HCT116 (cell line): ENCODE measurements around the gene IL36RN. TPM values are rescaled to one million over a fixed set of nuclear protein-coding genes. Genes with fewer than 3 reads are reported as not detected.

Source experiments
- POLR2A ChIP-seq: IDR thresholded peaks from 2 replicates; pipeline ENCODE4 v1.7.0; 2011; ENCODE audit warnings: borderline replicate concordance; ENCODE audit not compliant: insufficient read depth, insufficient read length; ENCODE audit errors: extremely low read depth
- RAD21 ChIP-seq: IDR thresholded peaks from 2 replicates; pipeline ENCODE4 v1.6.1; 2012; ENCODE audit warnings: low read depth, mild to moderate bottlenecking
- TCF7L2 ChIP-seq: IDR thresholded peaks from 2 replicates; pipeline ENCODE4 v1.7.0; 2011; ENCODE audit warnings: borderline replicate concordance, inconsistent platforms; ENCODE audit not compliant: insufficient read depth, insufficient read length; ENCODE audit errors: extremely low read depth
- total RNA-seq: library from RNA; stranded (reverse); gene quantifications from one replicate; pipeline ENCODE4 v1.2.1, GENCODE V29; 2021; ENCODE audit not compliant: unreplicated experiment
- TF ChIP-seq, protein P1 (sequence below): IDR thresholded peaks from 2 replicates; pipeline ENCODE4 v1.6.1; 2011; ENCODE audit warnings: mild to moderate bottlenecking, low read length, moderate library complexity; ENCODE audit not compliant: insufficient replicate concordance; ENCODE audit errors: extremely low read depth
- TF ChIP-seq, protein P2 (sequence below): IDR thresholded peaks from 2 replicates; pipeline ENCODE4 v1.6.1; 2012; ENCODE audit warnings: low read depth

IL36RN gene
- total RNA-seq, 1 experiment from 2014 or later, result not detected

DNA sequence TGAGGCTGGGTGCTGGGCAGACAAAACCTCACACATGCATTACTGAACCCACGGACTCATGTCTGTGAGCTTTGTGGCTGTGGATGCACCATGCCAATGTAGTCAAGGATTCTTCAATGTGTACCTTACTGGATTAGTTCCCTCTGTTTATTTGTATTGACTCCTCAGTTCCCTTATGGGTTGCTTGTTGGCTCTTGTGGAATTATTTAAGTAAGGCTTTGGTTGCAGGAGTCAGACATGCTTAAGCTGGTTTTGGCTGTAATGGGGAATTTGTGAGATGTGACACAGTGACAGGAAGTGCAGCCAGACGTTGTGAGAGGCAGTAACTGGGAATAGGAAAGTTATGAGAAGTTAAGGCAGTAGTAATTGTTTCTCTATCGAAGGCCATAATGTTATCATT, 54.8 kb downstream of the IL36RN start (continued):
- TF ChIP-seq, protein P1, sequence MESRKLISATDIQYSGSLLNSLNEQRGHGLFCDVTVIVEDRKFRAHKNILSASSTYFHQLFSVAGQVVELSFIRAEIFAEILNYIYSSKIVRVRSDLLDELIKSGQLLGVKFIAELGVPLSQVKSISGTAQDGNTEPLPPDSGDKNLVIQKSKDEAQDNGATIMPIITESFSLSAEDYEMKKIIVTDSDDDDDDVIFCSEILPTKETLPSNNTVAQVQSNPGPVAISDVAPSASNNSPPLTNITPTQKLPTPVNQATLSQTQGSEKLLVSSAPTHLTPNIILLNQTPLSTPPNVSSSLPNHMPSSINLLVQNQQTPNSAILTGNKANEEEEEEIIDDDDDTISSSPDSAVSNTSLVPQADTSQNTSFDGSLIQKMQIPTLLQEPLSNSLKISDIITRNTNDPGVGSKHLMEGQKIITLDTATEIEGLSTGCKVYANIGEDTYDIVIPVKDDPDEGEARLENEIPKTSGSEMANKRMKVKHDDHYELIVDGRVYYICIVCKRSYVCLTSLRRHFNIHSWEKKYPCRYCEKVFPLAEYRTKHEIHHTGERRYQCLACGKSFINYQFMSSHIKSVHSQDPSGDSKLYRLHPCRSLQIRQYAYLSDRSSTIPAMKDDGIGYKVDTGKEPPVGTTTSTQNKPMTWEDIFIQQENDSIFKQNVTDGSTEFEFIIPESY, result no peak
- TF ChIP-seq POLR2A (no peak), RAD21 (no peak), TCF7L2 (no peak)
- TF ChIP-seq, protein P2, sequence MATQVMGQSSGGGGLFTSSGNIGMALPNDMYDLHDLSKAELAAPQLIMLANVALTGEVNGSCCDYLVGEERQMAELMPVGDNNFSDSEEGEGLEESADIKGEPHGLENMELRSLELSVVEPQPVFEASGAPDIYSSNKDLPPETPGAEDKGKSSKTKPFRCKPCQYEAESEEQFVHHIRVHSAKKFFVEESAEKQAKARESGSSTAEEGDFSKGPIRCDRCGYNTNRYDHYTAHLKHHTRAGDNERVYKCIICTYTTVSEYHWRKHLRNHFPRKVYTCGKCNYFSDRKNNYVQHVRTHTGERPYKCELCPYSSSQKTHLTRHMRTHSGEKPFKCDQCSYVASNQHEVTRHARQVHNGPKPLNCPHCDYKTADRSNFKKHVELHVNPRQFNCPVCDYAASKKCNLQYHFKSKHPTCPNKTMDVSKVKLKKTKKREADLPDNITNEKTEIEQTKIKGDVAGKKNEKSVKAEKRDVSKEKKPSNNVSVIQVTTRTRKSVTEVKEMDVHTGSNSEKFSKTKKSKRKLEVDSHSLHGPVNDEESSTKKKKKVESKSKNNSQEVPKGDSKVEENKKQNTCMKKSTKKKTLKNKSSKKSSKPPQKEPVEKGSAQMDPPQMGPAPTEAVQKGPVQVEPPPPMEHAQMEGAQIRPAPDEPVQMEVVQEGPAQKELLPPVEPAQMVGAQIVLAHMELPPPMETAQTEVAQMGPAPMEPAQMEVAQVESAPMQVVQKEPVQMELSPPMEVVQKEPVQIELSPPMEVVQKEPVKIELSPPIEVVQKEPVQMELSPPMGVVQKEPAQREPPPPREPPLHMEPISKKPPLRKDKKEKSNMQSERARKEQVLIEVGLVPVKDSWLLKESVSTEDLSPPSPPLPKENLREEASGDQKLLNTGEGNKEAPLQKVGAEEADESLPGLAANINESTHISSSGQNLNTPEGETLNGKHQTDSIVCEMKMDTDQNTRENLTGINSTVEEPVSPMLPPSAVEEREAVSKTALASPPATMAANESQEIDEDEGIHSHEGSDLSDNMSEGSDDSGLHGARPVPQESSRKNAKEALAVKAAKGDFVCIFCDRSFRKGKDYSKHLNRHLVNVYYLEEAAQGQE, result no peak

Other genes starting within 250 kb of the IL36RN start
- gene IL1B, start 222.4 kb upstream of the IL36RN start, total RNA-seq, result not detected
- not detected for gene IL37, start 148.0 kb upstream of the IL36RN start, total RNA-seq
- not detected for gene IL36G, start 81.2 kb upstream of the IL36RN start, total RNA-seq
- gene IL36A, start 53.7 kb upstream of the IL36RN start, total RNA-seq, result not detected
- gene IL36B, start 6.3 kb upstream of the IL36RN start, total RNA-seq, result not detected
- not detected for gene IL1F10, start 8.8 kb downstream of the IL36RN start, total RNA-seq
- 0.25 TPM for gene IL1RN, start 68.4 kb downstream of the IL36RN start, total RNA-seq
- 12.6 TPM for gene PSD4, start 114.8 kb downstream of the IL36RN start, total RNA-seq
- gene PAX8, start 219.7 kb downstream of the IL36RN start, total RNA-seq, result 4.4 TPM